ENCODE measurements around the gene HOXC9.

GRCh38 chr12:54030442-54030801 is 30.5 kb downstream of the HOXC9 start:
- TF ChIP-seq POLR2AphosphoS5 (IDR thresholded peaks at IDR 0.05) (no peak), POLR2A (IDR thresholded peaks at IDR 0.05) (no peak)
- TF ChIP-seq, protein P1, sequence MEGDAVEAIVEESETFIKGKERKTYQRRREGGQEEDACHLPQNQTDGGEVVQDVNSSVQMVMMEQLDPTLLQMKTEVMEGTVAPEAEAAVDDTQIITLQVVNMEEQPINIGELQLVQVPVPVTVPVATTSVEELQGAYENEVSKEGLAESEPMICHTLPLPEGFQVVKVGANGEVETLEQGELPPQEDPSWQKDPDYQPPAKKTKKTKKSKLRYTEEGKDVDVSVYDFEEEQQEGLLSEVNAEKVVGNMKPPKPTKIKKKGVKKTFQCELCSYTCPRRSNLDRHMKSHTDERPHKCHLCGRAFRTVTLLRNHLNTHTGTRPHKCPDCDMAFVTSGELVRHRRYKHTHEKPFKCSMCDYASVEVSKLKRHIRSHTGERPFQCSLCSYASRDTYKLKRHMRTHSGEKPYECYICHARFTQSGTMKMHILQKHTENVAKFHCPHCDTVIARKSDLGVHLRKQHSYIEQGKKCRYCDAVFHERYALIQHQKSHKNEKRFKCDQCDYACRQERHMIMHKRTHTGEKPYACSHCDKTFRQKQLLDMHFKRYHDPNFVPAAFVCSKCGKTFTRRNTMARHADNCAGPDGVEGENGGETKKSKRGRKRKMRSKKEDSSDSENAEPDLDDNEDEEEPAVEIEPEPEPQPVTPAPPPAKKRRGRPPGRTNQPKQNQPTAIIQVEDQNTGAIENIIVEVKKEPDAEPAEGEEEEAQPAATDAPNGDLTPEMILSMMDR (IDR thresholded peaks at IDR 0.05): no peak

All from breast epithelium (tissue), 3 donors.